GM12878 (cell line): ENCODE results near the gene THOC3. TPM values are rescaled to one million over a fixed set of nuclear protein-coding genes. Genes with fewer than 3 reads are reported as not detected.
A peak's percentile ranks its signal among the peaks of the same experiment; 100 is the strongest.
"Not testable (repeated sequence)": the region's sequence is repeated elsewhere in the genome, so short reads cannot be mapped to it uniquely, and the experiment has no call there.

ENCODE experiments used
- ATAC-seq: fragments of 200-7000 bp; cut with Tn5 transposase; 3 replicates; pipeline ENCODE4 v1.9.1; 2020; ENCODE audit warnings: mild to moderate bottlenecking, moderate library complexity
- BruUV-seq: library from RNA; stranded (reverse); fragments of 400-500 nt; replicated peaks from 2 replicates; lab custom pipeline; 2021; lab: Mats Ljungman, UMichigan
- CTCF ChIA-PET: fragments of 300-600 bp; sonication (Branson Sonifier 250); formaldehyde crosslinking; extraction: SDS; loops from one replicate; lab custom pipeline; 2021; ENCODE audit warnings: inconsistent platforms; lab: Yijun Ruan, JAX
- POLR2A ChIA-PET: fragments of 350-600 bp; formaldehyde crosslinking; extraction: SDS; loops from one replicate; lab custom pipeline; 2021; ENCODE audit warnings: inconsistent platforms; lab: Charles Lee
- RAD21 ChIA-PET: fragments of 300-600 bp; sonication (Branson Sonifier 250); formaldehyde crosslinking; loops from one replicate; lab custom pipeline; 2023; ENCODE audit warnings: antibody characterized with exemption; ENCODE audit not compliant: unreplicated experiment; lab: Charles Lee
- SMC1A ChIA-PET: fragments of 300-600 bp; sonication (Branson Sonifier 250); formaldehyde crosslinking; loops from one replicate; lab custom pipeline; 2023; ENCODE audit not compliant: unreplicated experiment, uncharacterized antibody; lab: Charles Lee
- DNase-seq: peaks from one replicate; pipeline ENCODE4 v3.0.0-alpha.2; 2011; ENCODE audit warnings: low read depth, low spot score
- FAIRE-seq: peaks from 3 replicates; lab custom pipeline; 2011; peaks lifted over from hg19 to GRCh38; lab: Jason Lieb, UNC
- H2AFZ ChIP-seq: 2 replicates; pipeline ENCODE4 v1.6.0; 2011; ENCODE audit warnings: low read depth, low read length, control low read depth; ENCODE audit not compliant: control insufficient read depth
- H3K27ac ChIP-seq: 2 replicates; pipeline ENCODE4 v1.5.1; 2011; ENCODE audit warnings: control low read depth; ENCODE audit not compliant: control insufficient read depth, insufficient read depth
- H3K27me3 ChIP-seq, 2 experiments: replicated peaks in 1 of 2; 2 replicates each; pipeline versions ENCODE4 v1.6.0 to v1.6.1; 2011; ENCODE audit warnings: low read length in 1 of 2; ENCODE audit not compliant: control insufficient read depth in 2 of 2, insufficient read depth in 2 of 2
- H3K36me3 ChIP-seq, 2 experiments: 2 replicates each; pipeline ENCODE4 v1.5.1; 2011; ENCODE audit warnings: low read length in 1 of 2; ENCODE audit not compliant: control insufficient read depth in 2 of 2, insufficient read depth in 2 of 2
- H3K4me1 ChIP-seq: 2 replicates; pipeline ENCODE4 v1.6.1; 2011; ENCODE audit warnings: mild to moderate bottlenecking, low read length, moderate library complexity, mixed read lengths; ENCODE audit not compliant: control insufficient read depth, insufficient read depth
- H3K4me2 ChIP-seq: 2 replicates; pipeline ENCODE4 v1.6.0; 2011; ENCODE audit warnings: control low read depth; ENCODE audit not compliant: control insufficient read depth, insufficient read depth
- H3K4me3 ChIP-seq: fragments of 200-600 bp; sonication (generic); 2 replicates; pipeline ENCODE4 v1.5.1; 2016
- H3K79me2 ChIP-seq: 2 replicates; pipeline ENCODE4 v1.6.0; 2011; ENCODE audit warnings: low read length; ENCODE audit not compliant: control insufficient read depth, insufficient read depth
- H3K9ac ChIP-seq: 2 replicates; pipeline ENCODE4 v1.8.0; 2011; ENCODE audit warnings: low read length, control low read depth, mixed read lengths; ENCODE audit not compliant: control insufficient read depth, insufficient read depth
- H3K9me3 ChIP-seq: replicated peaks from 3 replicates; pipeline ENCODE4 v1.5.1; 2011; ENCODE audit warnings: mild to moderate bottlenecking, low read length; ENCODE audit not compliant: control insufficient read depth, insufficient read depth
- H4K20me1 ChIP-seq: 2 replicates; pipeline ENCODE4 v1.6.0; 2011; ENCODE audit not compliant: control insufficient read depth, insufficient read depth
- HCFC1 ChIP-seq: fragments of 150-350 bp; IDR thresholded peaks from 2 replicates; pipeline ENCODE4 v1.6.1; 2014; ENCODE audit warnings: low read length
- WGBS: methylation state at CpG from one replicate; pipeline ENCODE4 v1.1.6; 2016; ENCODE audit warnings: low lambda C conversion rate; ENCODE audit not compliant: insufficient replicate concordance, insufficient coverage; ENCODE audit errors: missing lambda C conversion rate; 5-methylcytosine and 5-hydroxymethylcytosine counted together
- in situ Hi-C: fragments of 300-500 bp; cut with MboI; formaldehyde crosslinking; loops from 9 replicates; pipeline ENCODE4 v1.14.3; 2018; ENCODE audit warnings: mixed read lengths
- intact Hi-C: fragments of 100-400 bp; cut with micrococcal nuclease; formaldehyde crosslinking; loops from one replicate; pipeline ENCODE4 v1.14.2; 2022; ENCODE audit not compliant: unreplicated experiment
- polyA plus RNA-seq, 11 experiments: library from polyadenylated mRNA; depleted of rRNA in 4 of 11; unstranded in 6 of 11; stranded (reverse) in 5 of 11; fragments of >200 nt; fragmentation: Nextera tagmentation in 4 of 11; fragmentation: Illumina TruSeq in 1 of 11; extraction: Ambion mirVana in 4 of 11; extraction: Trizol in 1 of 11; gene quantifications; 1 replicate in 1 of 11; 2 replicates in 10 of 11; pipeline versions ENCODE4 v1.2.1 to v1.2.3, GENCODE V29; 2011 to 2016; ENCODE audit warnings: inconsistent platforms in 2 of 11, missing spikeins in 2 of 11, low read depth in 1 of 11
- total RNA-seq, 4 experiments: library from RNA; depleted of rRNA in 3 of 4; stranded (reverse); fragments of >200 nt in 3 of 4; fragmentation: Illumina TruSeq in 1 of 4; extraction: Trizol in 1 of 4; gene quantifications; 2 replicates each; pipeline versions ENCODE4 v1.2.1 to v1.2.3, GENCODE V29; 2013 to 2021

Gene THOC3
- total and polyA plus RNA-seq, 10 of the 15 experiments (the other 5 are each of a cell fraction or from before 2014, with no cell fraction given): 40.2 to 195 (median 83.5) TPM

GRCh38 chr5:175968381-175968780 lies 266 bp upstream of the THOC3 start:
- ATAC-seq: peak; percentile 45
- POLR2A ChIA-PET, SMC1A ChIA-PET, BruUV-seq, H3K27ac ChIP-seq, H3K27me3 ChIP-seq, DNase-seq, H3K9ac ChIP-seq, H4K20me1 ChIP-seq, in situ Hi-C loops, intact Hi-C loops, H3K79me2 ChIP-seq, H3K4me1 ChIP-seq, CTCF ChIA-PET, H3K9me3 ChIP-seq, H3K36me3 ChIP-seq, H3K4me2 ChIP-seq, RAD21 ChIA-PET, H3K4me3 ChIP-seq, FAIRE-seq: not testable (repeated sequence)
- WGBS: 22% methylated on average over 4 of the region's 6 CpGs
- TF ChIP-seq HCFC1: 0 out of 2 replicates have a peak, but pooled peaks have one; percentile 15
- H2AFZ ChIP-seq: peak overlapping the region; percentile 47

GRCh38 chr5:175962329-175962728 lies 5.8 kb downstream of the THOC3 start:
- H3K27ac ChIP-seq, H3K27me3 ChIP-seq, H3K9me3 ChIP-seq, intact Hi-C loops, H3K36me3 ChIP-seq, in situ Hi-C loops, H3K4me1 ChIP-seq, DNase-seq, H3K4me3 ChIP-seq, RAD21 ChIA-PET, SMC1A ChIA-PET, FAIRE-seq, BruUV-seq, POLR2A ChIA-PET, H3K79me2 ChIP-seq, H2AFZ ChIP-seq, CTCF ChIA-PET, H3K9ac ChIP-seq, ATAC-seq, H4K20me1 ChIP-seq, H3K4me2 ChIP-seq: not testable (repeated sequence)
- 31% methylated on average over 1 of the region's 8 CpGs for WGBS

DNA sequence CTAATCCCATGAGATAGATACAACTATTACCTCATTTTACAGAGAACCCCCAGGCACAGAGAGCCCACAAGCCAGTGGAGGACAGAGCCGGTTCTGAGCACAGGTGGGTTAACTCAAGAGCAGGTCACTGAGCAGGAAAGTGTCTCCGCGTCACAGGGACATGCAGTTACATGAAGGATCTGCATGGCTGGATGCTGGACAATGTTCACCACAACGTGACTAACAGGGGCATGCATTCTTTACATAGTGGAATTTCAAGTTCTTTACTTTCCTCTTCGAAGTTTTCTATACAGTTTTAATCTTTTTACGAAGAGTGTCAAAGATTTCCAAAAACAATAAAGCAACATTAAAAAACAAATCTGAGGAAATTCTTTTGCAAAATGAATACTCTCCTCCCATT lies 7.9 kb downstream of the THOC3 start:
- H2AFZ ChIP-seq, H3K79me2 ChIP-seq, CTCF ChIA-PET, H4K20me1 ChIP-seq, H3K9me3 ChIP-seq, BruUV-seq, intact Hi-C loops, H3K4me2 ChIP-seq, H3K27me3 ChIP-seq, H3K9ac ChIP-seq, H3K4me1 ChIP-seq, H3K36me3 ChIP-seq, H3K4me3 ChIP-seq, ATAC-seq, SMC1A ChIA-PET, FAIRE-seq, DNase-seq, RAD21 ChIA-PET, POLR2A ChIA-PET, H3K27ac ChIP-seq, in situ Hi-C loops: not testable (repeated sequence)
- WGBS: 100% methylated on average over 5 of the region's 6 CpGs

GRCh38 chr5:175958515-175958914 lies 9.6 kb downstream of the THOC3 start:
- intact Hi-C loops: not testable (repeated sequence)
- 96% methylated on average over 2 of the region's 2 CpGs for WGBS

More at GRCh38 chr5:175958515-175958914, 9.6 kb downstream of the THOC3 start:
- in situ Hi-C loops: loop anchor here (10.0 kb wide), 1 partner anchor 234 kb away; no protein-coding TSS in a partner anchor
- H4K20me1 ChIP-seq, H3K79me2 ChIP-seq, RAD21 ChIA-PET, DNase-seq, BruUV-seq, POLR2A ChIA-PET, H3K4me2 ChIP-seq, H3K27me3 ChIP-seq, H3K9me3 ChIP-seq, FAIRE-seq, H3K4me1 ChIP-seq, H3K36me3 ChIP-seq, H2AFZ ChIP-seq, H3K9ac ChIP-seq, H3K4me3 ChIP-seq, ATAC-seq, SMC1A ChIA-PET, CTCF ChIA-PET, H3K27ac ChIP-seq: not testable (repeated sequence)
